Activated CD4-positive, alpha-beta T cell treated with anti-CD3 and anti-CD28 coated beads, Interleukin-2, Interleukin-4, amounts not matched to agents 100 ng/mL and 50 ng/mL, durations not matched to agents 16 hours and 8 hours (primary cell): ENCODE measurements around the gene ZNF672.
"Not testable (repeated sequence)": the region's sequence is repeated elsewhere in the genome, so short reads cannot be mapped to it uniquely, and the experiment has no call there.

Experiments used
- DNase-seq: peaks from one replicate; pipeline ENCODE4 v3.0.0-alpha.2; 2020; ENCODE audit warnings: low spot score

ZNF672 gene

GRCh38 chr1:248813546-248813945 is 24.5 kb upstream of the ZNF672 start:
- DNase-seq = no peak

GRCh38 chr1:248814351-248814750 is 23.7 kb upstream of the ZNF672 start:
- no peak for DNase-seq

GRCh38 chr1:248815407-248816034 is 22.5 kb upstream of the ZNF672 start:
- DNase-seq = no peak

- no peak for DNase-seq
Measured at GRCh38 chr1:248816042-248816851, 21.8 kb upstream of the ZNF672 start.

- DNase-seq = no peak
Measured at GRCh38 chr1:248817065-248817464, 21.0 kb upstream of the ZNF672 start.

- no peak for DNase-seq
Measured at GRCh38 chr1:248818505-248819374, 19.3 kb upstream of the ZNF672 start.

GRCh38 chr1:248820041-248820585 is 17.9 kb upstream of the ZNF672 start:
- no peak for DNase-seq

GRCh38 chr1:248821101-248821500 is 16.9 kb upstream of the ZNF672 start:
- DNase-seq = no peak

GRCh38 chr1:248821641-248822040 is 16.4 kb upstream of the ZNF672 start:
- no peak for DNase-seq

GRCh38 chr1:248822148-248823032 is 15.6 kb upstream of the ZNF672 start:
- no peak for DNase-seq

GRCh38 chr1:248823517-248824001 is 14.5 kb upstream of the ZNF672 start:
- no peak for DNase-seq

- no peak for DNase-seq
Measured at GRCh38 chr1:248824301-248824700, 13.7 kb upstream of the ZNF672 start.

GRCh38 chr1:248824701-248825100 is 13.3 kb upstream of the ZNF672 start:
- DNase-seq = no peak

- DNase-seq = no peak
Measured at GRCh38 chr1:248825136-248825535, 12.9 kb upstream of the ZNF672 start.

GRCh38 chr1:248825573-248825908 is 12.5 kb upstream of the ZNF672 start:
- no peak for DNase-seq

GRCh38 chr1:248825909-248826760 is 11.9 kb upstream of the ZNF672 start, which contains the start of gene SH3BP5L:
TSS of gene SH3BP5L (minus strand) at chr1:248825915. CDS start at chr1:248824935, 980 bp downstream.
- peak; percentile 94 for DNase-seq

GRCh38 chr1:248828845-248829244 is 9.2 kb upstream of the ZNF672 start:
- DNase-seq = no peak

- DNase-seq = not testable (repeated sequence)
Measured at GRCh38 chr1:248830718-248831017, 7.4 kb upstream of the ZNF672 start.

GRCh38 chr1:248831842-248832241 is 6.2 kb upstream of the ZNF672 start:
- no peak for DNase-seq

- no peak for DNase-seq
Measured at GRCh38 chr1:248834343-248834940, 3.6 kb upstream of the ZNF672 start.
